C4-2B (cell line): ENCODE measurements around the gene UVSSA.
"Not testable (repeated sequence)": the region's sequence is repeated elsewhere in the genome, so short reads cannot be mapped to it uniquely, and the experiment has no call there.

Experiments
- H3K27ac ChIP-seq: fragments of 450-650 bp; 2 replicates; pipeline ENCODE4 v1.5.1; 2017
- ZFX ChIP-seq: fragments of 450-650 bp; IDR thresholded peaks from 2 replicates; pipeline ENCODE4 v1.6.1; 2017
- TF ChIP-seq, protein P1 (sequence below): fragments of 450-650 bp; conservative IDR thresholded peaks from 2 replicates; pipeline ENCODE4 v1.5.1; 2017; ENCODE audit warnings: mild to moderate bottlenecking

UVSSA gene

GRCh38 chr4:1318488-1319213, 28.4 kb upstream of the UVSSA start:
- H3K27ac ChIP-seq, result peak overlapping the region; percentile 29
- TF ChIP-seq ZFX, result no peak
- TF ChIP-seq, protein P1, sequence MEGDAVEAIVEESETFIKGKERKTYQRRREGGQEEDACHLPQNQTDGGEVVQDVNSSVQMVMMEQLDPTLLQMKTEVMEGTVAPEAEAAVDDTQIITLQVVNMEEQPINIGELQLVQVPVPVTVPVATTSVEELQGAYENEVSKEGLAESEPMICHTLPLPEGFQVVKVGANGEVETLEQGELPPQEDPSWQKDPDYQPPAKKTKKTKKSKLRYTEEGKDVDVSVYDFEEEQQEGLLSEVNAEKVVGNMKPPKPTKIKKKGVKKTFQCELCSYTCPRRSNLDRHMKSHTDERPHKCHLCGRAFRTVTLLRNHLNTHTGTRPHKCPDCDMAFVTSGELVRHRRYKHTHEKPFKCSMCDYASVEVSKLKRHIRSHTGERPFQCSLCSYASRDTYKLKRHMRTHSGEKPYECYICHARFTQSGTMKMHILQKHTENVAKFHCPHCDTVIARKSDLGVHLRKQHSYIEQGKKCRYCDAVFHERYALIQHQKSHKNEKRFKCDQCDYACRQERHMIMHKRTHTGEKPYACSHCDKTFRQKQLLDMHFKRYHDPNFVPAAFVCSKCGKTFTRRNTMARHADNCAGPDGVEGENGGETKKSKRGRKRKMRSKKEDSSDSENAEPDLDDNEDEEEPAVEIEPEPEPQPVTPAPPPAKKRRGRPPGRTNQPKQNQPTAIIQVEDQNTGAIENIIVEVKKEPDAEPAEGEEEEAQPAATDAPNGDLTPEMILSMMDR, result no peak; the same call in 1 of the 2 replicates

- TF ChIP-seq, protein P1, result no peak
- TF ChIP-seq ZFX, result no peak
These were observed 25.5 kb upstream of the UVSSA start for GRCh38 chr4:1321486-1321885.

GRCh38 chr4:1321946-1322650, 24.9 kb upstream of the UVSSA start:
- TF ChIP-seq ZFX, result no peak
- TF ChIP-seq, protein P1, result no peak
- no peak overlapping the region for H3K27ac ChIP-seq

More at GRCh38 chr4:1321486-1321885, 25.5 kb upstream of the UVSSA start:
- H3K27ac ChIP-seq, result no peak overlapping the region

- TF ChIP-seq ZFX, result no peak
- TF ChIP-seq, protein P1, result no peak
- H3K27ac ChIP-seq, result no peak overlapping the region
These were observed 23.8 kb upstream of the UVSSA start for GRCh38 chr4:1323280-1323634.

- TF ChIP-seq, protein P1, result no peak
- TF ChIP-seq ZFX, result no peak
- H3K27ac ChIP-seq, result no peak overlapping the region
These were observed 23.2 kb upstream of the UVSSA start for GRCh38 chr4:1323635-1324442.

- H3K27ac ChIP-seq, result not testable (repeated sequence)
These were observed 22.4 kb upstream of the UVSSA start for GRCh38 chr4:1324443-1325175.

GRCh38 chr4:1325176-1325480, 21.9 kb upstream of the UVSSA start:
- no peak overlapping the region for H3K27ac ChIP-seq
- TF ChIP-seq, protein P1, result no peak
- no peak for TF ChIP-seq ZFX
